ENCODE measurements around the gene MALAT1.
A peak's percentile ranks its signal among the peaks of the same experiment; 100 is the strongest.

The MALAT1 gene

DNA sequence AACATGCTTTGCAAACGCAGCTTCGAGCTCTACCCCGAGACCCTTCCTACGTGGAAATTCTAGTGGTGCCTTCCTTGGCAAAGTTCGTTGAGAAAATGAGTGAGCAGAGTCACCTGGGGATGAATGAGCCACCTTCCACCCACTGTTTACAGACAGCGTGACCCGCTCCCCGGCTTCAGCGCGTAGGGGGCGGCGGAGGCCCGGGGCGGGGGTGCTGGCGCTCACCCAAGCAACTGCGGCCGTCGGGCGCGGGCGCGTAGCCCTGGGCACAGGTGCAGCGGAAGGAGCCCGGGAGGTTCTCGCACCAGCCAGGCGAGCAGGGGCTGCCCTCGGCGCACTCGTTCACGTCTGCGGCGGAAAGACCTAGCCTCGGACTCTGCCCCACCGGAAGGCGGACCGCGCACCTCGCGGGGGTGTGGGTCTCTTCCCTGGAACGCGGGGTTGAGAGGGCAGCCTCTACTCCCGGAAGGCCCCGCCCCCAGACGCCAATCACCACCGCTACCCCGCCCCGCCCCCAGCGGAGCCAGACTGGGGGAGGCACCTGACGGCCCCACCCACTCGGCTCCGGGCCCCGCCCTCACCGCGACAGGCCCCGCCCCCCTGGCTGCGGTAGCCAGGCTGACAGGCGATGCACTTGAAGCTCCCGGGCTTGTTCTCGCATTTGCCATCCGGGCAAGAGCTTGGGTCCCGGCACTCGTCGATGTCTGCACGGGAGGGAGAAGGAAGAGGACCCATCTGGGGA is 47.5 kb downstream of the MALAT1 start:
- peak in 41 of 42 donors; percentile 45 to 84 (median 71) for DNase-seq
- intact Hi-C loops (cut with DNase I): no loop called here

DNA sequence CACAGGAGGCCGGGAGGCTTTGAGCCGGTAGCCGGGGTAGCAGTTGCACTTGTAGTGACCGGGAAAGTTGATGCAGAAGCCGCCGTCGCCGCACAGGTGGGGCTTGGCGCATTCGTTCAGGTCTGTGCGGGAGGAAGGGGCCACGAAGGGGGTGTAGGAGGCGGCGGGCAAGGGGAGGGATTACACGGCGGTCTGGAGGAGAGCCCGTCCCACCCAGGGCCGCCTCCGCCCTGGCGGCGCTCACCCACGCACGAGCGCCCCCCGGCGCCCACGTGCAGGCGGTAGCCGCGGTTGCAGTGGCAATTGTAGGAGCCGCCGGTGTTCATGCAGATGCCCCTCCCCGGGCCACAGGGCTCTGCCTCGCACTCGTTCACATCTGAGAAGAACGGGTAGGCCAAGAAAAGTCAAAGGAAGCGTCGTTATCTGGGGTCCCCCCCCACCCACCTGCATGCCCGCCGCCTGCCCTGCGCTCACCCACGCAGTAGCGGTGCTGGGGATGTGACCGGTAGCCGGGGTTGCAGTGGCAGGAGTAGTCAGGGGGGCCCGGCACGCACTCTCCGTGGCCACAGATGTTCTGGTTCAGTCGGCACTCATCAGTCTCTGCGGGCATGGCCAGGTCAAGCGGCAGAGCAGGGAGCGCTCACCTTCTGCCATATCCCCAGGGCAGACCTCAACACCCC is 48.7 kb downstream of the MALAT1 start:
- intact Hi-C loops (cut with DNase I): no loop called here
- DNase-seq: no peak

DNA sequence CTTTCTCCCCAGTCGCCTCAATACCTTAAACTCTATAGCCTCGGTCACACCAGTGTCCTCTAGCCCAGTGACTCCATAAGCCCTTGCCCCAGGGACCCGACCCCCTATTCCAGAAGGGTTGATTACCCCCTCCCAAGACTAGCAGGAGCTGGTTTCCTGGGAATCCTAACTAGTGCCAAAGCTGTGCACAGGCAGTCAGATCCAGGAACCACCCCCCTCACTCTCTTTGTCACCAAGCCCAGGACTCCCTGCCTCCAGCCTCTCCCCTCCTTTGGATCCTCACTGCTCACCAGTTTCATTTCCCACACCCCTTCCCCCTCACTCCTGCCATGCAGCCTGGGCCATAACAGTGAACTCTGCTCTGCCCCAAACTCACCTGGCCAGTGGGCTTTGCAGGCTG is 49.5 kb downstream of the MALAT1 start:
- peak in 1 of 42 donors; percentile 23 for DNase-seq
- intact Hi-C loops (cut with DNase I): no loop called here

DNA sequence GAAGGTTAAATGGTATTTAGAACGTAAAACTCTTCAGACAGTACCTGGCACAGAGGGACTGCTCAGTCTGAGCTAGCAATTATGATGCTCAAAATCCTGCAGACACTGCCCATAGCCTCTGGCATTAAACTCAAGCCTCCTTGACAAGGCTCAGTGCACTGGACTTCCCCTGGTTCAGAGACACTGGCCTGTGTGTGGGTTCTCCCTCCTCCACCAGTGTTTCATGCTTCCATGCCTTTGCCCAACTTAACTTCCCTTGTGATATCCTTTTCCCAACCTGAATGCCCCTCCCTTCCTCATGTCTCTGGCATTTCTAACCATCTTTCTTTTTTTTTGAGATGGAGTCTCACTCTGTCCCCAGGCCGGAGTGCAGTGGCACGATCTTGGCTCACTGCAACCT is 50.3 kb downstream of the MALAT1 start:
- intact Hi-C loops (cut with DNase I): no loop called here
- DNase-seq: no peak

DNA sequence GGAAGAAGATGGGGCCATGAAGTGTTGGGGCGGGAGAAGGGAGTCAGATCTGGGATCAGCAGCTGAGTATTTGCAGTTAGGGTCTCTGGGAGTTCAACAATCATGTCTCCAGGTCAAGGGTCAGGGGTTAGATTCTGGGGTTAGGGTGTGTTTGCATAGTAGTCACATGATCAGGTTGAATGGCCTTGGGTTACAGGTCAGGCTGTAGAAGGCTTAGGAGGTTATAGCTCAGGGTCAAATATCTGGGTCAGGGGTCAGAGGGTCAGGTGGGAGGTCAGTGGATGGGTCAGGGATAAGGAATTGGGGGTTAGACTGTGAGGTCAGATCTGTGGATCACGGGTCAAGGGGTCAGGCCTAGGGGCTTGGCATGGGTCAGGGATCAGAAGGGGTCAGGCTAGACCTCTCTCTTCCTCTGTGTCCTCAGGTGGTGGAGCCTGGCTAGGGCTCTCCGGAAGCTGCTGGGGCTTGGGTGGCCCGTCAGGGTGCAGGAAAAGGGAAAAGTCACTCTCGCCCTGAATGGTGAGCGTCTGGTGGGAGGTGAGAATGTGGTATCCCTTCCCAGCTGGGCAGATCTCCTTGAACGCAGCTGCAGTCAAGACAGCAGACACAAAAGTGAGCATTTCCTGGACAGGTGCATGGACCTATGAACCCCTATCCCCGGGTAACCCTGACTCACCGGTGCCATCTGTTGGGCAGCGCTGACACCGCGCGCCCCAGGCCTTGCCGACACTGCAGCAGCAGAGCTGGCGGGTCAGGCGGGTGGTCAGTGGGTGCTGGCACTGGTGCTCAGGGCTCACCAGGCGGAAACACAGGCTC is 52.9 kb downstream of the MALAT1 start:
- peak in 26 of 42 donors; percentile 27 to 76 (median 62) for DNase-seq
- intact Hi-C loops (cut with DNase I): no loop called here

DNA sequence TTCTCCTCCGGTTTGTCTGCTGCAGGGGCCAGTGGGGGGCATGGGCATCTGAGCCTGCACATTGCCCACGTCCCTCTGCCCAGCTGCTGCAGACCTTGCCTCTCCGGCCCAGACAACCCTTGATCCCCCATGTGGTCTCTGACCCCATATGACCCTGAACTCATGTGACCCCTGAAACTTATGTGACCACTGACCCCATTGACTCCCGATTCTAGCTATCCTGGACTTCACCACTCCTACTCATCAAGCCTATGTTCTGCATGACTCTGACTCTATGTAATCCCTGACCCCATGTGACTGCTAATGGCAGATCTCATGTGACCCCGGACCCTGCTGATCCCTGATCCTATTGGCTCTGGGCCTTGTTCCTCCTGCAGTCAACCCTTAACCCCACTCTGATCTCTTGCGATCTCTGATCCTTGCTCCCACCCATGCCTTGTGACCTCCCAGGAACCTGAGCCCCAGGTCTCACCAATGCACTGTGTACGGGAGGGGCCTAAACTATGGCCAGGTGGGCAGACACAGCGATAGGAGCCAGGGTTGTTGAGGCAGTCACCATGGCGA is 53.6 kb downstream of the MALAT1 start:
- intact Hi-C loops (cut with DNase I): no loop called here
- no peak for DNase-seq

DNA sequence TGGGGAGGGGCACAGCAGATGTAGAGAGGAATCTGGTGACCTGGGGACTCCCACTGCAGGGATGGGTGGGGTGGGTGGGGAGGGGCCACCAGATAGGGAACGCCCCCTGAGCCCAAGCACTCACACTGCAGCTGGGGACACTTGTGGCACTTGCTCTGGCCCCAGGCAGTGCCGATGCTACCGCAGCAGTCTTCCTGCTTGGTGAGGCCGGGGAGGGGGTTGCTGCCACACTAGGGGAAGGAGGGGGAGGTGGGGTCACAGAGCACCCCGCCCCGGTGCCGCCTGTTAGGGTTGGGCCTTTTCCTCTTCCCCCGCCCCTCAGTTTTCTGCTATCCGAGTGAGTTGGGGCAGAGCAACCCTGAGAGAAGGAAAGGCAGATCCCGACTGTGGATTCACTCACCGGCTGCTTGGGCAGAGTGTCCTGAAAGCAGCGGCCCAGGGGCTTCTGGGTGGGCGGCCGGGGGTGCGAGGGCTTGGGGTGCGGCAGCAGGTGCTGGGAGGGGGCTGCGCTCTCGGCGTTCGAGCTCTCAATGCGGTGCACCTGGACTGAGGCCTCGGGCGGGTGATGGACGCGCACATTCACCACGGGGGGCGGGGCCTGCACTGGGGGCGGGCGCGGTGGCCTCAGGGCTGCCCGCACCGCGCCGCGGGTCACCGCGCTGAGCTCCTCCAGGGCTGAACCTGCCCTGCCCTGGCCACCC is 54.6 kb downstream of the MALAT1 start:
- DNase-seq: no peak
- intact Hi-C loops (cut with DNase I): no loop called here

DNA sequence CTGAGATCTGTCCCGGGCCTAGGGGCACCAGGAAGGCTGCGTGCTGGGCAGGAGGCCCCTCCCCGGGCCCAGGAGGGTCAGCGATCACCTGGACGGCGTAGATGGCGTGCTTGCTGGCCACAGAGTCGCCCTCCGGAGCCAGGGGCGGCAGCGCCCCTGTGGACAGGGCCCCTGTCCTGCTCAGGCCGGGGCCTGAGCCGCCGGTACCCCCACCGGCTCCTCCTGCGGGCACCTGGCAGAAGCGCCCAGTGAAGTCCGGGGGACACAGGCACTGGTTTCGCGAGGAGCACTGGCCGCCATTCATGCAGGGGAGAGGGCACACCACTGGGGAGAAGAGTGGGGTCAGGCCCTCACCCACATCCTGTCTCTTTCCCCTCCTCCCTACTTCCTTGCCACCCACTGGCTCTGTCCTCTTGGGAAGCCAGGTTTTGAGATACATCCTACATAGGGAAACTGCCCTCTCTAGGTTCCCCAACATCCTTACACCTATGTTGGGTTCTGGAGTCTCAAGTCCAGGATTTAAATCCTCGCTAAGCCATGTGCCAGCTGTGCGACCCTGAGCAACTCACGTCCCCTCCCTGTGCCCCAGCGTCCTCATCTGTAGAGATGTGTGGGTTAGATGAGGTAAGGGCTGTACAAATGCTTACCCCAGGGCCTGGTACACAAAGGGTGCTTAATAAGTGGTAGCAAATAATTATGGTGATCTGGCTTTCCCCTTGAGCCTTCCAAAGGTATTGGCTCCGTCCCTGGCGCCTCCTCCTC is 55.4 kb downstream of the MALAT1 start:
- DNase-seq: no peak
- intact Hi-C loops (cut with DNase I): no loop called here

DNA sequence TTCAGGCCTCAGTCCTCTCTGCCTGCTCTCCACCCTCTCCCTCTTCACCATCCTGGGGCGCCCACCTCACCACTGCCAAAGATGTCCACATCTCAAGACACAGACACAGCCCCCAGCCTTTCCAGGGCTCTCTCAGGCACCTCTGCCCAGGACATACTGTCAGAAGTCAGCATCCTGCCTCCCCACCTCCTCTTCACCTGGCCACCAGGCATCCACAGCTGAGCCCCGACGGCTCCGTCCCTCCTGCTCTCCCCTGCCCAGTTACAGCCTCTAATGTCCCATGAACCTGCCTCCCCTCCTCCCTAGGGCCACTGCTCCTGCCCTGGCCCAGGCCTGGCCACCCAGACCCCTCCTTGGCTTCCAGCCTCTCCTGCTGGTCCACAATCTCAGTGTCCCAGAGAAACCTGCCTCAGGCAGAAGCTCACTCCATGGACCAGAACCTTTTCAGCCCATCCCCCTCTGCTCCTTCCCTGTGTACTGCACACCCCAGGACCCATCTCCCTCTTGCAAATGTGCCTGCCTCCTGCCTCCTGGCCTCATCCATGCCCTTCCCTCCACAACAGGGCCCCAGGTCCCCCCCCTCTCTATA is 56.1 kb downstream of the MALAT1 start:
- intact Hi-C loops (cut with DNase I): no loop called here
- DNase-seq: no peak

DNA sequence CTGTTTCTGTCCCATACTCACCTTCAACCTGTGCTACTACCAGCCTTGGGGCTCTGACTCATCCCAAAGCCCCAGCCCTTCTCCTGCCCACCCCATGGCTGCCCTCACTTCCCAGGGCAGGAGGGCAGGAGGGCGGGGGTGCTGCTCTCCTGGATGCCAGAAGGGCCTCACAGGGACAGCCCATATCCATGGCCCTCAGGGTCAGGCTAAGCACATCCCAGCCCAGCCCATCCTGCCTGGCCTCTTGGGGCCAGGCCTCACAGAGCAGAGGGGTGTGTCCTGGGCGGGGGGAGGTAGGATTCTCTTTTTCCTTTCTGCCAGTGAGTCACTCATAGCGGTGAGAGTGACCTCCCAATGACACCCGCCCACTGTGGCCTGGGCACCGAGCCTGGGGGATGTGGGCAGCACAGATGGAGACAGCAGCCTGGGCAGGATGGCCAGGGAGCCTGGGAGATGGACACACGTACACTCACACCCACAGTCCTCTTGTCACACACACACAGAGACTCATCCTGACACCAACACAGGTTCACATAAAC is 56.9 kb downstream of the MALAT1 start:
- no peak for DNase-seq
- intact Hi-C loops (cut with DNase I): no loop called here
